Measurements from ENCODE around the gene MOB3B. TPM values are rescaled to one million over a fixed set of nuclear protein-coding genes. Genes with fewer than 3 reads are reported as not detected.

Gene MOB3B
- total RNA-seq, 3 donors from 2014 or later = 12.8 to 19.3 (median 13.1) TPM

- Histone ChIP-seq H3K4me1 (no peaks in the 10 kb centered on the region), H3K9me3 (no peaks in the 10 kb centered on the region), H3K36me3 (no peaks in the 10 kb centered on the region), H3K27me3 (no peaks in the 10 kb centered on the region), H3K4me3 (no peak overlapping the region), H3K27ac (no peak overlapping the region)
- intact Hi-C loops (cut with DNase I; ENCODE audit: low total_unique reads) = no loop called here
- no peak for DNase-seq (ENCODE audit: low spot score in 2 of 2)
- TF ChIP-seq POLR2A (IDR thresholded peaks at IDR 0.05) (no peak), POLR2AphosphoS5 (IDR thresholded peaks at IDR 0.05) (no peak), CTCF (IDR thresholded peaks at IDR 0.05) (no peak)
Measured at GRCh38 chr9:27352457-27353165, 177.0 kb downstream of the MOB3B start.

- DNase-seq (ENCODE audit: low spot score in 2 of 2) = no peak
- H3K9me3 ChIP-seq = no peaks in the 10 kb centered on the region
- TF ChIP-seq CTCF (IDR thresholded peaks at IDR 0.05) = no peak
- no peak for TF ChIP-seq POLR2A (IDR thresholded peaks at IDR 0.05)
- TF ChIP-seq POLR2AphosphoS5 (IDR thresholded peaks at IDR 0.05) = no peak
- no peaks in the 10 kb centered on the region for H3K4me1 ChIP-seq
- peak overlapping the region in 1 of 2 donors; percentile 16 for H3K27ac ChIP-seq
- H3K27me3 ChIP-seq = no peaks in the 10 kb centered on the region
- H3K36me3 ChIP-seq = no peaks in the 10 kb centered on the region
- no peak overlapping the region for H3K4me3 ChIP-seq
- intact Hi-C loops (cut with DNase I; ENCODE audit: low total_unique reads) = no loop called here
Measured at GRCh38 chr9:27351438-27351837, 178.2 kb downstream of the MOB3B start.

GRCh38 chr9:27350382-27350976, 179.1 kb downstream of the MOB3B start:
- Histone ChIP-seq H3K36me3 (no peaks in the 10 kb centered on the region), H3K27me3 (no peaks in the 10 kb centered on the region), H3K4me3 (no peak overlapping the region), H3K4me1 (no peaks in the 10 kb centered on the region), H3K9me3 (no peaks in the 10 kb centered on the region), H3K27ac (no peak overlapping the region)
- intact Hi-C loops (cut with DNase I; ENCODE audit: low total_unique reads) = no loop called here
- TF ChIP-seq CTCF (IDR thresholded peaks at IDR 0.05) (no peak), POLR2A (IDR thresholded peaks at IDR 0.05) (no peak), POLR2AphosphoS5 (IDR thresholded peaks at IDR 0.05) (no peak)
- DNase-seq (ENCODE audit: low spot score in 2 of 2) = no peak

GRCh38 chr9:27349698-27350080, 179.9 kb downstream of the MOB3B start:
- Histone ChIP-seq H3K9me3 (no peaks in the 10 kb centered on the region), H3K4me1 (no peaks in the 10 kb centered on the region), H3K27ac (no peak overlapping the region), H3K36me3 (no peaks in the 10 kb centered on the region), H3K4me3 (no peak overlapping the region), H3K27me3 (no peaks in the 10 kb centered on the region)
- TF ChIP-seq POLR2AphosphoS5 (IDR thresholded peaks at IDR 0.05) (no peak), CTCF (IDR thresholded peaks at IDR 0.05) (no peak), POLR2A (IDR thresholded peaks at IDR 0.05) (no peak)
- DNase-seq (ENCODE audit: low spot score in 2 of 2) = no peak
- intact Hi-C loops (cut with DNase I; ENCODE audit: low total_unique reads) = no loop called here
